Neural crest cell (in vitro differentiated cells): ENCODE measurements around the gene GALNT16. TPM values are rescaled to one million over a fixed set of nuclear protein-coding genes. Genes with fewer than 3 reads are reported as not detected.
A peak's percentile ranks its signal among the peaks of the same experiment; 100 is the strongest.

Experiments
- DNase-seq: peaks from one replicate; pipeline ENCODE4 v3.0.0; 2021; ENCODE audit warnings: low read depth, mixed read lengths, low spot score
- H3K27ac Mint-ChIP-seq: one replicate; pipeline ENCODE4 v1.8.0; 2021; ENCODE audit warnings: mild to moderate bottlenecking, mixed read lengths; ENCODE audit not compliant: unreplicated experiment
- H3K27me3 Mint-ChIP-seq: 2 replicates; pipeline ENCODE4 v1.8.0; 2021; ENCODE audit warnings: low read depth, mild to moderate bottlenecking, mixed read lengths
- H3K36me3 Mint-ChIP-seq: 2 replicates; pipeline ENCODE4 v1.8.0; 2021; ENCODE audit warnings: low read depth, mild to moderate bottlenecking, mixed read lengths
- H3K4me1 Mint-ChIP-seq: 2 replicates; pipeline ENCODE4 v1.8.0; 2021; ENCODE audit warnings: mixed read lengths
- H3K4me3 Mint-ChIP-seq: one replicate; pipeline ENCODE4 v1.8.0; 2021; ENCODE audit warnings: mild to moderate bottlenecking, mixed read lengths
- H3K9me3 Mint-ChIP-seq: 2 replicates; pipeline ENCODE4 v1.8.0; 2021; ENCODE audit warnings: mixed read lengths
- CTCF ChIP-seq: fragments of 200-600 bp; sonication (generic); conservative IDR thresholded peaks from 2 replicates; pipeline ENCODE4 v1.5.0; 2021; ENCODE audit warnings: antibody characterized with exemption, mild to moderate bottlenecking
- total RNA-seq: library from RNA; stranded (reverse); gene quantifications from 2 replicates; pipeline ENCODE4 v1.2.1, GENCODE V29; 2021

GALNT16 gene
- total RNA-seq, 1 donor from 2014 or later: 20.1 TPM

GRCh38 chr14:69246331-69246730, 13.6 kb upstream of the GALNT16 start:
- no peaks in the 10 kb centered on the region for H3K27me3 Mint-ChIP-seq
- H3K36me3 Mint-ChIP-seq: no peaks in the 10 kb centered on the region
- no peak overlapping the region for H3K27ac Mint-ChIP-seq
- no peak for DNase-seq
- no peaks in the 10 kb centered on the region for H3K9me3 Mint-ChIP-seq
- H3K4me3 Mint-ChIP-seq: no peak overlapping the region
- TF ChIP-seq CTCF: no peak
- peaks cover 5% of the 10 kb centered on the region for H3K4me1 Mint-ChIP-seq

GRCh38 chr14:69247676-69248440, 12.1 kb upstream of the GALNT16 start:
- H3K27ac Mint-ChIP-seq: no peak overlapping the region
- peaks cover 6% of the 10 kb centered on the region for H3K4me1 Mint-ChIP-seq
- no peaks in the 10 kb centered on the region for H3K9me3 Mint-ChIP-seq
- TF ChIP-seq CTCF: peak; percentile 56
- H3K4me3 Mint-ChIP-seq: no peak overlapping the region
- H3K36me3 Mint-ChIP-seq: no peaks in the 10 kb centered on the region
- H3K27me3 Mint-ChIP-seq: no peaks in the 10 kb centered on the region
- no peak for DNase-seq

- TF ChIP-seq CTCF: no peak
- H3K9me3 Mint-ChIP-seq: no peaks in the 10 kb centered on the region
- no peak for DNase-seq
- no peaks in the 10 kb centered on the region for H3K36me3 Mint-ChIP-seq
- H3K4me3 Mint-ChIP-seq: no peak overlapping the region
- no peaks in the 10 kb centered on the region for H3K27me3 Mint-ChIP-seq
- no peak overlapping the region for H3K27ac Mint-ChIP-seq
- peaks cover 6% of the 10 kb centered on the region for H3K4me1 Mint-ChIP-seq
Observed at GRCh38 chr14:69249603-69250002, 10.4 kb upstream of the GALNT16 start.

- no peak for DNase-seq
- H3K9me3 Mint-ChIP-seq: no peaks in the 10 kb centered on the region
- TF ChIP-seq CTCF: no peak
- H3K27ac Mint-ChIP-seq: no peak overlapping the region
- H3K4me1 Mint-ChIP-seq: peaks cover 6% of the 10 kb centered on the region
- H3K4me3 Mint-ChIP-seq: no peak overlapping the region
- peaks cover 4% of the 10 kb centered on the region for H3K27me3 Mint-ChIP-seq
- no peaks in the 10 kb centered on the region for H3K36me3 Mint-ChIP-seq
Observed at GRCh38 chr14:69252851-69253250, 7.1 kb upstream of the GALNT16 start.

- H3K27me3 Mint-ChIP-seq: peaks cover 46% of the 10 kb centered on the region
- no peak overlapping the region for H3K27ac Mint-ChIP-seq
- no peaks in the 10 kb centered on the region for H3K36me3 Mint-ChIP-seq
- H3K4me1 Mint-ChIP-seq: peaks cover 22% of the 10 kb centered on the region
- no peak for TF ChIP-seq CTCF
- H3K9me3 Mint-ChIP-seq: no peaks in the 10 kb centered on the region
- peak overlapping the region; percentile 77 for H3K4me3 Mint-ChIP-seq
- DNase-seq: no peak
Observed at GRCh38 chr14:69259168-69259526, 811 bp upstream of the GALNT16 start.
